Stimulated activated CD8-positive, alpha-beta memory T cell treated with anti-CD3 and anti-CD28 coated beads, Interleukin-15, amount 100 ng/mL, for 48 hours (primary cell): ENCODE results near the gene BPHL.
"Not testable (repeated sequence)": the region's sequence is repeated elsewhere in the genome, so short reads cannot be mapped to it uniquely, and the experiment has no call there.

Experiments
- DNase-seq, 2 donors: peaks; one replicate each; pipeline ENCODE4 v3.0.0-alpha.2; 2020; ENCODE audit warnings: low read depth in 2 of 2

BPHL gene

GRCh38 chr6:3178666-3179065, 60.2 kb downstream of the BPHL start:
- DNase-seq: not testable (repeated sequence)

DNA sequence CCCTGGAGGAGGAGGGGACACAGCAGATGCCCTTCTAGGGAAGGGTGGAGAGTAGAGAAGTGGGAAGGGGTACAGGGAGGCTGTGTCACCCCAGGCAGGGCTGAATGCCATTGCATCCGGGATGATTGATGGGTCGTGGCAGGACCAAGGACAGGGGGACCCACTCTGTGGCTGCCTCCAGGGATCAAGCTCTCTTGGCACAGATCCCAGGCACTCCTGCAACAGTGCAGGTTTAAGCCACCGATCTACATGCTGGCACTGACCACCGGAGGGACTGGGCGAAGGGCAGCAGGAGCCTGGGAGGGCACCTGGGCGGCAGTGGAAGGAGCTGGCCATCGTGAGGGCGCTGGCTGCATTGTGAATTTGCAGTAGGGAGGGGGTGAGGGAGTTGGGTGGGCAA, 61.4 kb downstream of the BPHL start:
- not testable (repeated sequence) for DNase-seq

DNA sequence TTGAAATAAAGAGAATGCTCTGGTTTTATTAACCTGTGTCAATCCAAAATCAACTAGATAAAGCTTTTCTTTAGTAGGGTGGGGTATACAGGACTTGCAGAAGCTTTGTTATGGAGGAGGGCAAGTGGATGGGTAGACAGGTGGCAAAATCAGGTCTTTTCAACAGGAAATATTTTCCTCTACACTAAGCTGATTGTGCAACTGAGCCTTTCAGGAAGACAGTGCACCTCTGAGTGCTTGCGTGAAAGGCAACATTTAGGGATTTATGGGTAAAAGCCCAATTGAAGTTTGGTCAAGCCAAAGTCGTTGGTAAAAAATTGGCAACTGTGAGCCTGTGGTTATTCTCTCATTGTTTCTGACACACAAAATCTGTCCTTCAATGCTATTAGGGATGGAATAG, 62.6 kb downstream of the BPHL start:
- no peak for DNase-seq

DNA sequence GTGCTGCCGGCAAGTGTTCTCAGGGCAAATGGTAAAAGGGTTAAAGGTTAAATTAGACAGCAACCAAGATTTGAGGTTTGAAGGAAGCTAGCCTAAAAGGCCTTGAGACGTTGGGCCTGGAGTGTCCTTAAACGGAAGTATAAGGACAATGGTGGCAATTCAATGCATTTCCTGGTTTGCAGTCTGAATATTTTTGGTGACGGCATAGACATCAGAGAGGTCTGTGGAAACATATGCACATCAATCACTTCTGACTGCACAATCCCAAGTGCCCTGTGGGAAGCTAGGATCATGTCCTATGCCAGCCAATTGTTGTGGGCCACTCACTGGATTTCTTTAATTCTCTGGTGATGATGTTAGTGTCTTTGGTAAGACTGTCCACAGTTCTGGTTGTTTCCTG, 64.6 kb downstream of the BPHL start:
- DNase-seq: no peak

GRCh38 chr6:3186974-3187382, 68.5 kb downstream of the BPHL start:
- no peak for DNase-seq

- no peak for DNase-seq
These were observed 69.8 kb downstream of the BPHL start for GRCh38 chr6:3188262-3188661.

GRCh38 chr6:3189192-3189591, 70.7 kb downstream of the BPHL start:
- not testable (repeated sequence) for DNase-seq

- no peak for DNase-seq
These were observed 71.5 kb downstream of the BPHL start for GRCh38 chr6:3190056-3190455.

- DNase-seq: no peak
These were observed 72.3 kb downstream of the BPHL start for GRCh38 chr6:3190779-3191178.

GRCh38 chr6:3193102-3193849, 74.8 kb downstream of the BPHL start:
- no peak for DNase-seq

DNA sequence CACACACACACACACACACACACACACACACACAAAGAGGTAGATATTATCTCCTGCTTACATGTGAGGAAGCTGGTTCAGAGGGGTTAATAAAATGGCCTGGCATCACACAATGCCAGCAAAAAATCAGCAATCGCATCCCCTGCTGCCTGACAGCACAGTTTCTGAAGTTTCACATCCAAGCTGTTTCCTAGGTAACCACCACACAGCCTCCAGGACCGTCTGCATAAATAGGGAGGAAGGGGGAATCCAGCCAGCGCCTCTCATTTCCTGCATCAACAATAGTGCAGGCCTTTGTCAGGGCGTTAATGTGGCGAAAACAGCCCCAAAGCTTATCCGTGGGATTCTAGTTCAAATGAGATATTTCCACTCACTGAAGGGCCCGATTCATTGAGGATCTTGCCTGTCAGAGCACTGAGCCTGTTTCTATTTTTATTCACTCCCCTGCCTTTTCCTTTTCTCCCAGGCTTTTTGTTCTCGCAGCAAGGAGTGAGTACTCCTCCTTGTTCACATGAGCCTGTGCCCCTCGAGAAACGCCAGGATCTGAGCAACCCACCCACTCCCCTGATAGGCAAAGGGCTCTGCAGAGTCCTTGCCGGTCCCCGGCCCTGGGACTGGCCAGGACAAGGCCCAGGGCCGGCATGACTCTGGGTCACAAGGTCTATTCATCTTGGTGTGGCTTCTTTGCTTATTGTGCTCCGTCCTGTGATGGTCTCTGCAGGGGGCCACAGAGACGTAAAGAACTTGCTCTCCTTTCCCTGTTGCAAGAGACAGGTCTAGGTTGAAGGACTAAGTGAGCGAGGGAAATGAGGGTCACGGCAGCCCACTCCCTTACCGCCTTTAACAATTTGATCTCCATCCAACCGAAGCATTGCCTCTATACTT, 76.3 kb downstream of the BPHL start:
- DNase-seq: no peak

DNA sequence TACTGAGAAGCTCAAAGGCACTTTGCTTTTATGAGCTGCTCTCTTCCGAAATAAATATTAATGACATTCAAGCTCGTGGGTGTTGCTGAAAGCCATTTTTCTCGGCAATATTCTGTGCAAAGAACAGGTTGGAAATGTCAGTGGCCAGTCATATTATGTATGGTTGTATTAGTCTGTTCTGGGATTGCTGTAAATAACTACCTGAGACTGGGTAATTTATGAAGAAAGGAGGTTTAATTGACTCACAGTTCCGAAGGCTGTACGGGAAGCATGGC, 76.8 kb downstream of the BPHL start:
- no peak for DNase-seq

- DNase-seq: no peak
These were observed 77.4 kb downstream of the BPHL start for GRCh38 chr6:3195695-3196497.

- no peak for DNase-seq
These were observed 78.3 kb downstream of the BPHL start for GRCh38 chr6:3196770-3197169.

DNA sequence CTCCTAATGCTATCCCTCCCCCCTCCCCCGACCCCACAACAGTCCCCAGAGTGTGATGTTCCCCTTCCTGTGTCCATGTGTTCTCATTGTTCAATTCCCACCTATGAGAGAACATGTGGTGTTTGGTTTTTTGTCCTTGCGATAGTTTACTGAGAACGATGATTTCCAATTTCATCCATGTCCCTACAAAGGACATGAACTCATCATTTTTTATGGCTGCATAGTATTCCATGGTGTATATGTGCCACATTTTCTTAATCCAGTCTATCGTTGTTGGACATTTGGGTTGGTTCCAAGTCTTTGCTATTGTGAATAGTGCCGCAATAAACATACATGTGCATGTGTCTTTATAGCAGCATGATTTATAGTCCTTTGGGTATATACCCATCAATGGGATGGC, 79.2 kb downstream of the BPHL start:
- not testable (repeated sequence) for DNase-seq

GRCh38 chr6:3199382-3199781, 80.9 kb downstream of the BPHL start:
- no peak for DNase-seq

DNA sequence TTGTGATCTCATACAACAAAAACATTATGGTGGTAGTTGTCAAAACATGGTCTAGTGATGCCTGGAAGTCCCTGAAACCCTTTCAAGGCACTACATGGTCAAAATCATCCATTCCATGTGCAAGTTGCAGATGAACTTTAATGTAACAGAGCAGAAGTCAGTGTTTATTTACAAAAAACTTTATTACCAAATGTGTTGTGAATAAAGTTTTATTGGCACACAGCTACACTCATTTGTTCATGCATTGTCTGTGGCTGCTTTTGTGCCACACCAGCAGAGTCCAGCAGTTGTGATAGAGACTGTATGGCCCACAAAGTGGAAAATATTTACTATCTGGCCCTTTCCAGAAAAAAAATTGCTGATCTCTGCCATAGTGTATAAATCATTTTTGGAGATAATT, 82.2 kb downstream of the BPHL start:
- no peak for DNase-seq

GRCh38 chr6:3201388-3201787, 82.9 kb downstream of the BPHL start:
- DNase-seq: no peak
